Gastroesophageal sphincter (tissue), 3 donors: ENCODE results near the gene MAPK9.

ENCODE experiments used
- POLR2A ChIP-seq, 2 donors: fragments of 450-650 bp; IDR thresholded peaks; one replicate each; pipeline ENCODE4 v1.6.1; 2017; ENCODE audit warnings: antibody characterized with exemption in 2 of 2, mild to moderate bottlenecking in 2 of 2, moderate library complexity in 1 of 2
- POLR2AphosphoS5 ChIP-seq: sonication (generic); formaldehyde crosslinking; IDR thresholded peaks from one replicate; pipeline ENCODE4 v1.6.1; 2017; ENCODE audit warnings: antibody characterized with exemption
- TF ChIP-seq, protein P1 (sequence below), 4 experiments: fragments of 200-600 bp in 2 of 4; fragments of 450-650 bp in 2 of 4; sonication (generic) in 1 of 4; IDR thresholded peaks; one replicate each; pipeline ENCODE4 v1.5.1; 2017 to 2019; ENCODE audit warnings: antibody characterized with exemption in 4 of 4, mild to moderate bottlenecking in 2 of 4, moderate library complexity in 2 of 4

DNA sequence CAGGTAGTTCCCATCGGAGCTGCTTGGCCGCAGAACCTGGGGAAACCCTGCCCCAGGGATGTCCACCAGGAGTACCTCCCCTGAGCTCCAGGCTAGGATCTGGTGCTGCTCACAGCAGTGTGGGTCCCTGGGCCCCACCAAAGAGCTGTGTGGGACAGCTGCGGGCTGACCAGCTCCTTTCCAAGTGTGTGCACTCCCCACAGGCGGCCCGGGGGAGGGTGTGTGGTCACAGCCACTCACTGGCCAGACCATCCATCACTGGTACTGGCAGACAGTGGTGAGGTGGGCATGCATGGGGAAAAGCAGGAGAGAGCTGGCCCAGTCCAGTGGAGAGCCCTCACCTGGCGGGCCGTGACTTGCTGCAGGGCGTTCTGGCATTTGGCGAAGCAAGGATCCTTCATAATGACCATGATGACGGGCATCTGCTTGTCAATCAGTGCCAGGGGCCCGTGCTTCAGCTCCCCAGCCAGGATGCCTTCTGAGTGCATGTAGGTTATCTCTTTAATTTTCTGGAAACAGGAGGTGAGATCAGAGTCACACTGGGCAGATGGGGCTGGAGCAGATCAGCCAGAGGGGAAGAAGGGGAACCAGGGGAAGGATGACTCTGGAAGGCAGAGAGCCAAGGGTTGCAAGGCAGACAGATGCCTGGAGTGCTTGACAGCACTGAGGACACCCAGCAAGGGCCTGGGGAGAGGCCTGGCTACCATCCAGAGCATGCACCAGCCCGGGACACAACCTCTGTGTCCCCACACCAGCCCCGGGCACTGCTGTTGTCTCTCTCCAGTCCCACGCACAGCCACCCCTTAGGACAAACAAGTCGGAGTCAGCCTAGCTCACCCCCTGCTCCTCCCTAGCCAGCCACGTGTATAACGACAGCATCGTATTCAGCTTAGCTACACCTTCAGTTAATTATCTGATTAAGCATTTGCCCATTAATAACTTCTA, 12.8 kb upstream of the MAPK9 start:
- TF ChIP-seq POLR2A (IDR thresholded peaks at IDR 0.05) (no peak), POLR2AphosphoS5 (no peak)
- TF ChIP-seq, protein P1, sequence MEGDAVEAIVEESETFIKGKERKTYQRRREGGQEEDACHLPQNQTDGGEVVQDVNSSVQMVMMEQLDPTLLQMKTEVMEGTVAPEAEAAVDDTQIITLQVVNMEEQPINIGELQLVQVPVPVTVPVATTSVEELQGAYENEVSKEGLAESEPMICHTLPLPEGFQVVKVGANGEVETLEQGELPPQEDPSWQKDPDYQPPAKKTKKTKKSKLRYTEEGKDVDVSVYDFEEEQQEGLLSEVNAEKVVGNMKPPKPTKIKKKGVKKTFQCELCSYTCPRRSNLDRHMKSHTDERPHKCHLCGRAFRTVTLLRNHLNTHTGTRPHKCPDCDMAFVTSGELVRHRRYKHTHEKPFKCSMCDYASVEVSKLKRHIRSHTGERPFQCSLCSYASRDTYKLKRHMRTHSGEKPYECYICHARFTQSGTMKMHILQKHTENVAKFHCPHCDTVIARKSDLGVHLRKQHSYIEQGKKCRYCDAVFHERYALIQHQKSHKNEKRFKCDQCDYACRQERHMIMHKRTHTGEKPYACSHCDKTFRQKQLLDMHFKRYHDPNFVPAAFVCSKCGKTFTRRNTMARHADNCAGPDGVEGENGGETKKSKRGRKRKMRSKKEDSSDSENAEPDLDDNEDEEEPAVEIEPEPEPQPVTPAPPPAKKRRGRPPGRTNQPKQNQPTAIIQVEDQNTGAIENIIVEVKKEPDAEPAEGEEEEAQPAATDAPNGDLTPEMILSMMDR (IDR thresholded peaks at IDR 0.05) = no peak
